ENCODE data around the gene SCAPER. TPM values are rescaled to one million over a fixed set of nuclear protein-coding genes. Genes with fewer than 3 reads are reported as not detected.

The SCAPER gene
- total and polyA plus RNA-seq, 8 donors: 3.0 to 23.8 (median 14.2) TPM

- no peaks in the 10 kb centered on the region for H3K4me1 ChIP-seq
- ATAC-seq (no peak), FAIRE-seq (no peak), DNase-seq (no peak)
- intact Hi-C loops (cut with DNase I): no loop called here
- H3K36me3 ChIP-seq: no peaks in the 10 kb centered on the region
- no peaks in the 10 kb centered on the region for H3K9me3 ChIP-seq
- H3K27me3 ChIP-seq: no peaks in the 10 kb centered on the region
- TF ChIP-seq CTCF (IDR thresholded peaks at IDR 0.05): no peak
- H3K4me3 ChIP-seq: no peak overlapping the region
- no peak overlapping the region for H3K27ac ChIP-seq
- 86 to 97% methylated on average over 1 of the region's 1 CpG for WGBS, 2 donors
Observed at GRCh38 chr15:76678766-76679165, 226.4 kb downstream of the SCAPER start.

- intact Hi-C loops (cut with DNase I): no loop called here
Observed at GRCh38 chr15:76674883-76675282, 230.3 kb downstream of the SCAPER start.

DNA sequence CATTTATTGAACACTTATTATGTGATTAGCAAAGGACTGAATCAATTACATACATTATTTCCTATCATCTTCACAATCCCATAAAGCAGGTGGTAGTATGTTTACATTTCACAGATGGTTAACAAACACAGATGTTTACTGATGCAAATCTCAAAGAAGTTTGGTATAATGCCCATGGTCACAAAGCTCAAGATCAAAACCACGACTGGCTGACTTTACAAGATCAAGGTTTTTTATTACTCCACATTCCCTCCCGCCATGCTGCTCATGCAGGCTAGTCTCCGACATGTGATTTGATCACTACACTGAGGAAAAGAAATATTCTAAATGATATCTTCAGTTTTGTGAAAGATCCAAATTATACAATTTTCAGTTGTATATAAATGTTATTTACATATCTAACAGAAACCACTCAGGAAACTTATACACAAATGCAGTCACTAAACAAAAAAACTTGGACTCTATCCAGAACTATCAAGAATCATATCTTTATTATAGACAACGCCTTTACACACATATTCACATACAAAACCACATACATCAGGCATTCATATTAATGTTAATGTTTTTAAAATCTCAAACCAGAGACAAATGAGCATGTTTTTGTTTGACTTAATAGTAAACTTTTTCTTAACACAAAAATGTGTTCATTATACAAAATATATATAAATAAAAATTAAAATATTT, 235.5 kb downstream of the SCAPER start:
- no peaks in the 10 kb centered on the region for H3K27me3 ChIP-seq
- no peak overlapping the region for H3K27ac ChIP-seq
- ATAC-seq (no peak), DNase-seq (no peak), FAIRE-seq (no peak)
- H3K4me3 ChIP-seq: no peak overlapping the region
- no peak for TF ChIP-seq CTCF (IDR thresholded peaks at IDR 0.05)
- intact Hi-C loops (cut with DNase I): no loop called here
- H3K36me3 ChIP-seq: no peaks in the 10 kb centered on the region
- no peaks in the 10 kb centered on the region for H3K4me1 ChIP-seq
- 79 to 82% methylated on average over 4 of the region's 4 CpGs for WGBS, 2 donors
- no peaks in the 10 kb centered on the region for H3K9me3 ChIP-seq

More at GRCh38 chr15:76674883-76675282, 230.3 kb downstream of the SCAPER start:
- ATAC-seq: no peak
- WGBS, 2 donors: 95 to 97% methylated on average over 2 of the region's 2 CpGs
- Histone ChIP-seq H3K27ac (no peak overlapping the region), H3K27me3 (no peaks in the 10 kb centered on the region), H3K4me3 (no peak overlapping the region), H3K36me3 (no peaks in the 10 kb centered on the region), H3K9me3 (no peaks in the 10 kb centered on the region), H3K4me1 (no peaks in the 10 kb centered on the region)
- TF ChIP-seq CTCF (IDR thresholded peaks at IDR 0.05): no peak
- FAIRE-seq: no peak
- no peak for DNase-seq

DNA sequence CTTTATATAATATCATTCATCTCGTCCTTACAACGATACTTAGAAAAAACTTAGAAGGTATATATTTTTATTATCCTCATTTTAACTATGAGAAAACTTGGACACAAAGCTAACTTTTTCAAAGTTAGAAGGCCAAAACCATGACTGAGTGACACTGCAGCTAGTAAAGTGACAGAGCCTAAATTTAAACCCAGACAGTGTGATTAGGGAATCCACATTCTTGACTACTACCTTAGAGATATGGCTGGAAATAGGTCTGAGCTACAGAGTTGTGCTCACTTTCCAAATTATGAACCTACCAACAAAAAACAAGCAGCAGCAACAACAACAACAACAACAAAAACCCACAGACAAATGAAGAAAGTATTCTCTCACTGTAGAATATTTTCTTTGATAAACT, 236.2 kb downstream of the SCAPER start:
- WGBS, 2 donors: 96% methylated on average over 2 of the region's 2 CpGs
- Histone ChIP-seq H3K4me1 (no peaks in the 10 kb centered on the region), H3K27me3 (no peaks in the 10 kb centered on the region), H3K36me3 (no peaks in the 10 kb centered on the region), H3K27ac (no peak overlapping the region), H3K9me3 (no peaks in the 10 kb centered on the region), H3K4me3 (no peak overlapping the region)
- intact Hi-C loops (cut with DNase I): no loop called here
- ATAC-seq (no peak), FAIRE-seq (no peak), DNase-seq (no peak)
- TF ChIP-seq CTCF (IDR thresholded peaks at IDR 0.05): no peak

GRCh38 chr15:76667943-76668715, 237.0 kb downstream of the SCAPER start:
- intact Hi-C loops (cut with DNase I): no loop called here
- no peak overlapping the region for H3K4me3 ChIP-seq
- FAIRE-seq: no peak
- no peak for DNase-seq
- H3K4me1 ChIP-seq: no peaks in the 10 kb centered on the region
- H3K9me3 ChIP-seq: no peaks in the 10 kb centered on the region
- no peak for TF ChIP-seq CTCF (IDR thresholded peaks at IDR 0.05)
- H3K36me3 ChIP-seq: no peaks in the 10 kb centered on the region
- WGBS, 2 donors: 96 to 97% methylated on average over 4 of the region's 4 CpGs
- H3K27ac ChIP-seq: no peak overlapping the region
- no peaks in the 10 kb centered on the region for H3K27me3 ChIP-seq
- no peak for ATAC-seq
